ENCODE results near the gene CDKAL1. TPM values are rescaled to one million over a fixed set of nuclear protein-coding genes. Genes with fewer than 3 reads are reported as not detected.

Gene CDKAL1
- total and polyA plus RNA-seq, 2 experiments from 2014 or later, result 12.2 to 13.7 TPM

DNA sequence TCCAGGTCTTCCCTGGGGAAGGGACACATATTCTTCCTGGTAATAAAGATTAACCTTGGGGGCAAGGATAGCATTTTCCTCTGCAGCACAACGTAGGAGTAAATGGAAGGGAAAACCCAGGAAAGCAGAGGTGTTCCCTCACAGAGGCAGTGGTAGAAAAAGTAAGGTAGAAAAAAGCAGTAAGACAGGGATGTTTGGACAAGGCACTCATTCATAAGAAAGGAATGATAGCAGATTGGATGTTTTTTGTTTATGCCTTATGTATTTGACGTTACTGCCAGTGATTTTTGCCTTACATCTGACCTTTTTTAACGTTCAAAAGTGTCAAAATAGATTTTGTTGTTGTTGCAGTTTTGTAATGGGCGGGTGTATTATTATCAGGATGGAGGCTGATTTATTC lies 395.0 kb downstream of the CDKAL1 start:
- Histone ChIP-seq H3K27ac (no peak overlapping the region), H3K27me3 (no peaks in the 10 kb centered on the region), H3K4me1 (ENCODE audit: low read depth) (no peaks in the 10 kb centered on the region), H3K4me3 (no peak overlapping the region), H3K36me3 (no peaks in the 10 kb centered on the region), H3K9me3 (ENCODE audit: low read depth) (no peaks in the 10 kb centered on the region)
- TF ChIP-seq, protein P1, sequence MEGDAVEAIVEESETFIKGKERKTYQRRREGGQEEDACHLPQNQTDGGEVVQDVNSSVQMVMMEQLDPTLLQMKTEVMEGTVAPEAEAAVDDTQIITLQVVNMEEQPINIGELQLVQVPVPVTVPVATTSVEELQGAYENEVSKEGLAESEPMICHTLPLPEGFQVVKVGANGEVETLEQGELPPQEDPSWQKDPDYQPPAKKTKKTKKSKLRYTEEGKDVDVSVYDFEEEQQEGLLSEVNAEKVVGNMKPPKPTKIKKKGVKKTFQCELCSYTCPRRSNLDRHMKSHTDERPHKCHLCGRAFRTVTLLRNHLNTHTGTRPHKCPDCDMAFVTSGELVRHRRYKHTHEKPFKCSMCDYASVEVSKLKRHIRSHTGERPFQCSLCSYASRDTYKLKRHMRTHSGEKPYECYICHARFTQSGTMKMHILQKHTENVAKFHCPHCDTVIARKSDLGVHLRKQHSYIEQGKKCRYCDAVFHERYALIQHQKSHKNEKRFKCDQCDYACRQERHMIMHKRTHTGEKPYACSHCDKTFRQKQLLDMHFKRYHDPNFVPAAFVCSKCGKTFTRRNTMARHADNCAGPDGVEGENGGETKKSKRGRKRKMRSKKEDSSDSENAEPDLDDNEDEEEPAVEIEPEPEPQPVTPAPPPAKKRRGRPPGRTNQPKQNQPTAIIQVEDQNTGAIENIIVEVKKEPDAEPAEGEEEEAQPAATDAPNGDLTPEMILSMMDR (IDR thresholded peaks at IDR 0.05; ENCODE audit: low read depth, low read length), result no peak
- DNase-seq (ENCODE audit: low read depth in 1 of 2, low spot score in 1 of 2), result no peak

GRCh38 chr6:20931093-20931492 lies 396.8 kb downstream of the CDKAL1 start:
- no peaks in the 10 kb centered on the region for H3K36me3 ChIP-seq
- no peaks in the 10 kb centered on the region for H3K9me3 ChIP-seq (ENCODE audit: low read depth)
- H3K27me3 ChIP-seq, result no peaks in the 10 kb centered on the region
- TF ChIP-seq, protein P1 (IDR thresholded peaks at IDR 0.05; ENCODE audit: low read depth, low read length), result no peak
- no peaks in the 10 kb centered on the region for H3K4me1 ChIP-seq (ENCODE audit: low read depth)
- peak in 1 of 2 donors; percentile 25 for DNase-seq (ENCODE audit: low read depth in 1 of 2, low spot score in 1 of 2)
- H3K27ac ChIP-seq, result no peak overlapping the region
- H3K4me3 ChIP-seq, result no peak overlapping the region

- no peaks in the 10 kb centered on the region for H3K4me1 ChIP-seq (ENCODE audit: low read depth)
- no peak overlapping the region for H3K4me3 ChIP-seq
- no peaks in the 10 kb centered on the region for H3K27me3 ChIP-seq
- no peaks in the 10 kb centered on the region for H3K9me3 ChIP-seq (ENCODE audit: low read depth)
- DNase-seq (ENCODE audit: low read depth in 1 of 2, low spot score in 1 of 2), result no peak
- no peaks in the 10 kb centered on the region for H3K36me3 ChIP-seq
- TF ChIP-seq, protein P1 (IDR thresholded peaks at IDR 0.05; ENCODE audit: low read depth, low read length), result no peak
- H3K27ac ChIP-seq, result no peak overlapping the region
Observed at GRCh38 chr6:20931772-20932171, 397.5 kb downstream of the CDKAL1 start.

DNA sequence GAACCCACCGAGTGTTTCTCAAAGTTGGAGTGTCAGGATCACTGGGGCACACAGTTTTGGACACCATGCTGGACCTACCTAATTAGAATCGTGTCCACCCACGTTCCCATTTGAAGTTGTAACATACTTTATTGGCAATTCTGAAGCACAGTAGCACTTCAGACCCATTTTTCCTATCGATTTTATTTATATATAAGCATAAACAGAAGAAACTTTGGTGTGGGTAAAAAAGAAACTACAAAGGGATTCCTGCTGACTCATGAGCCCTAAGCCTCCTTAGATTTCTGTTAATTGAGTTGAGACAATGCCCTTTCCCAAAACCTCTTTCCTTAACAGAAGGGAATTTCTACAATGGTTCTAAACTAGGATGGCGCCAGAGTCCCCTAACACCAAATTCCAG lies 398.0 kb downstream of the CDKAL1 start:
- H3K9me3 ChIP-seq (ENCODE audit: low read depth), result no peaks in the 10 kb centered on the region
- no peak for DNase-seq (ENCODE audit: low read depth in 1 of 2, low spot score in 1 of 2)
- no peak overlapping the region for H3K27ac ChIP-seq
- H3K36me3 ChIP-seq, result no peaks in the 10 kb centered on the region
- H3K4me1 ChIP-seq (ENCODE audit: low read depth), result no peaks in the 10 kb centered on the region
- no peak overlapping the region for H3K4me3 ChIP-seq
- H3K27me3 ChIP-seq, result no peaks in the 10 kb centered on the region
- TF ChIP-seq, protein P1 (IDR thresholded peaks at IDR 0.05; ENCODE audit: low read depth, low read length), result no peak

DNA sequence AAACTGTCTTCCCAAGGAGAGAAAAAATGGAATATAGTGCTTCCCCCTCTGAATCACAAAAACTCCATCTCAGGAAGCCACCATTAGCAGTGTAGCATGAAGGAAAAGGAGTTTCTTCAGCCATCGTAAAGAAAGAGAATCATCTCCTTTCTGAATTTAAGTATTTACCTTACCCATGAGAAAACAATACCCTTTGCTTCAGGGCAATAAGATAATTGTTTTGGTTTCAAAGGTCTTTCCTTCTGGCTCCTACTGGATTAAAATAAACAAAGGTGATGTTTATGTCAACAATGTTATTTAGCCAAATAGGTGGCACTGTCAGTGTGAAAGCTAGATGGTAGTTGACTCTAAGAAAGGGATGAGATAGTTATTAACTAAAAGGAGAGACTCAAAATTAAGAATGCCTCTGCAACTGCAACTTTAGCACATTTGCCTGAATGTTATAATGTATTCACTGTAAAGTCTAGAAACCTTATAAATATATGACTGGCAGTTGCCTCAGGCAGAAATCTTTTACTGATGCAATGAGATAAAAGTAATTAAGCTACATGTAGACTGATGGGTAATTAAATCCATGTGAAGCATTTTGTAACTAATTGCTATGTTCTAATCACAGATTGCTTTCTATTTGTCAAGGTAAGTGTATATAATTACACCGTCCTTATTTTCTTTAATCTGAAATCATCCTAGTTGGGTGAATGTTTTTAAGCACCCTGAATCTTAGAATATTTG lies 399.0 kb downstream of the CDKAL1 start:
- no peak overlapping the region for H3K27ac ChIP-seq
- H3K36me3 ChIP-seq, result no peaks in the 10 kb centered on the region
- H3K9me3 ChIP-seq (ENCODE audit: low read depth), result no peaks in the 10 kb centered on the region
- no peak overlapping the region for H3K4me3 ChIP-seq
- TF ChIP-seq, protein P1 (IDR thresholded peaks at IDR 0.05; ENCODE audit: low read depth, low read length), result no peak
- H3K27me3 ChIP-seq, result no peaks in the 10 kb centered on the region
- H3K4me1 ChIP-seq (ENCODE audit: low read depth), result no peaks in the 10 kb centered on the region
- no peak for DNase-seq (ENCODE audit: low read depth in 1 of 2, low spot score in 1 of 2)

All from cardiac muscle cell (in vitro differentiated cells and primary cell).